SK-N-MC (cell line): ENCODE results near the gene APBA3.

Source experiments
- EZH2 ChIP-seq: fragments of 200-600 bp; sonication (generic); IDR thresholded peaks from one replicate; pipeline ENCODE4 v1.6.1; 2017; ENCODE audit warnings: antibody characterized with exemption
- FOXP2 ChIP-seq: optimal IDR thresholded peaks from 2 replicates; pipeline ENCODE3; 2011; ENCODE audit warnings: mild to moderate bottlenecking, moderate library complexity; ENCODE audit not compliant: insufficient read depth; ENCODE audit errors: extremely low read length, control extremely low read depth
- POLR2AphosphoS5 ChIP-seq: IDR thresholded peaks from 2 replicates; pipeline ENCODE4 v1.6.1; 2012; ENCODE audit warnings: mild to moderate bottlenecking, low read depth, low read length, borderline replicate concordance

DNA sequence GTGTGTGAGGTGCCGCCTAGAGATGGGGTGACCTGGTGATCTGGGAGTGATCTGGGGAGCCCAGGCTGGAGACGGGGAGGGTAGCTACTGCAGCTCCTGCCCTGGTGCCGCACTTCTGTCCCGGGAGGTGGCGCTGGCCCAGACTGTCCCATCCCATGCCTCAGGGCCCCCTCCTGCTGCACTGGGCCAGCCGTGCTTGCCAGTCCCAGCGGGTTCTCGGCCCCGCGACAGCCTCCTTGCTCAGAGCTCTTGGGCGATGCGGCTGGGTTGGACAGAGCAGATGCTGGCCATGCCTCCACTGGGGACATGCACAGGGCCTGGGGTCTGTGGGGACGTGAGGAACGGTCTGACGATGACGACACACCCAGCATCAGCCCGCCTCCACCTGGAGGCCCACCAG is 8.0 kb upstream of the APBA3 start:
- TF ChIP-seq POLR2AphosphoS5 (no peak), EZH2 (no peak), FOXP2 (no peak)
